ENCODE data around the gene NEK3.

NEK3 gene

DNA sequence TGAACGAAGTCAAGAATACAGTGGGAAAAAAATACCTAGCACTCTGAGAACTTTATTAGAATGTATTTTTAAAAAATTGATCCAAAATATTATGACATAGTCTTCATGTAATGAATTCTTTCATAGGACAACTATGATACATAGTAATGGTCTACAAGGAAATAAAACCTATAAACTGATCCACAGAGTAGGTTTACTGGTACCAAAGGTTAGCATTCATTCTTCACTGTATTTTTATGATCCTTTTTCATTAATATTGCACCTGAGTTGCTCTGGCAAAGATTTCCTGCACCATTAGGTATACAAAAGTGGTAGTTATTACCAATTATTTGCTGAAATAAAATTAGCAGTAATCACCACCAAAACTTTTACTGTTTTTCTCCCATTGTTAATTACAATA, 4.2 kb downstream of the NEK3 start:
- Histone ChIP-seq H3K9ac (ENCODE audit: low read length) (no peak overlapping the region), H3K9me2 (ENCODE audit: low read depth, low read length) (no peaks in the 10 kb centered on the region), H3K27ac (ENCODE audit: low read depth, low read length, poor library complexity, severe bottlenecking) (no peak overlapping the region), H4K20me1 (ENCODE audit: insufficient read depth, low read length) (no peaks in the 10 kb centered on the region), H3K4me3 (ENCODE audit: low read depth, low read length, poor library complexity, severe bottlenecking) (no peak overlapping the region), H2AFZ (ENCODE audit: low read length) (no peak overlapping the region), H3K4me2 (ENCODE audit: low read length) (no peak overlapping the region), H3K9me3 (ENCODE audit: low read length) (no peaks in the 10 kb centered on the region), H3K27me3 (ENCODE audit: insufficient read depth, low read length) (no peaks in the 10 kb centered on the region), H3K36me3 (ENCODE audit: insufficient read depth, low read length) (peaks cover 18% of the 10 kb centered on the region), H3K4me1 (ENCODE audit: insufficient read depth, low read length, severe bottlenecking) (peaks cover 13% of the 10 kb centered on the region), H3K79me2 (ENCODE audit: insufficient read depth, low read length) (no peaks in the 10 kb centered on the region), H3F3A (ENCODE audit: insufficient read depth, low read length) (no peaks in the 10 kb centered on the region)
- TF ChIP-seq, protein P1, sequence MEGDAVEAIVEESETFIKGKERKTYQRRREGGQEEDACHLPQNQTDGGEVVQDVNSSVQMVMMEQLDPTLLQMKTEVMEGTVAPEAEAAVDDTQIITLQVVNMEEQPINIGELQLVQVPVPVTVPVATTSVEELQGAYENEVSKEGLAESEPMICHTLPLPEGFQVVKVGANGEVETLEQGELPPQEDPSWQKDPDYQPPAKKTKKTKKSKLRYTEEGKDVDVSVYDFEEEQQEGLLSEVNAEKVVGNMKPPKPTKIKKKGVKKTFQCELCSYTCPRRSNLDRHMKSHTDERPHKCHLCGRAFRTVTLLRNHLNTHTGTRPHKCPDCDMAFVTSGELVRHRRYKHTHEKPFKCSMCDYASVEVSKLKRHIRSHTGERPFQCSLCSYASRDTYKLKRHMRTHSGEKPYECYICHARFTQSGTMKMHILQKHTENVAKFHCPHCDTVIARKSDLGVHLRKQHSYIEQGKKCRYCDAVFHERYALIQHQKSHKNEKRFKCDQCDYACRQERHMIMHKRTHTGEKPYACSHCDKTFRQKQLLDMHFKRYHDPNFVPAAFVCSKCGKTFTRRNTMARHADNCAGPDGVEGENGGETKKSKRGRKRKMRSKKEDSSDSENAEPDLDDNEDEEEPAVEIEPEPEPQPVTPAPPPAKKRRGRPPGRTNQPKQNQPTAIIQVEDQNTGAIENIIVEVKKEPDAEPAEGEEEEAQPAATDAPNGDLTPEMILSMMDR (IDR thresholded peaks at IDR 0.05; ENCODE audit: low read length), result no peak
- no peak for TF ChIP-seq EZH2 (IDR thresholded peaks at IDR 0.05; ENCODE audit: borderline replicate concordance, low read length)

DNA sequence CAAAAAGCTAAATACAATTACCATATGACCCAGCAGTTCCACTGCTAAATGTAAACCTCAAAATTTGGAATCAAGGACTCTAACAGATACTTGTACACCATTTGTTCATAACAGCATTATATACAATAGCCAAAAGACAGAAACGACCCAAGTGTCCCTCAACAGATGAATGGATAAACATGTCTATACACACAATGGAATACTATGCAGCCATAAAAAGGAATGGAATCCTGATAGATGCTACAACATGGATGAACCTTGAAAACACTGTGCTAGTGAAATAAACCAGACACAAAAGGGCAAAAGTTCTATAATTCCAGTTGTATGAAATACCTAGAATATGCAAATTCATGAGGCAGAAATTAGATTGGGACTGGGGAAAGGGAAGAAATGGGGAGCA, 12.2 kb downstream of the NEK3 start:
- no peak overlapping the region for H3K27ac ChIP-seq (ENCODE audit: low read depth, low read length, poor library complexity, severe bottlenecking)
- no peaks in the 10 kb centered on the region for H3F3A ChIP-seq (ENCODE audit: insufficient read depth, low read length)
- H3K4me3 ChIP-seq (ENCODE audit: low read depth, low read length, poor library complexity, severe bottlenecking), result no peak overlapping the region
- no peaks in the 10 kb centered on the region for H3K27me3 ChIP-seq (ENCODE audit: insufficient read depth, low read length)
- H3K36me3 ChIP-seq (ENCODE audit: insufficient read depth, low read length), result peaks cover 34% of the 10 kb centered on the region
- no peak overlapping the region for H2AFZ ChIP-seq (ENCODE audit: low read length)
- no peaks in the 10 kb centered on the region for H3K9me3 ChIP-seq (ENCODE audit: low read length)
- no peaks in the 10 kb centered on the region for H3K79me2 ChIP-seq (ENCODE audit: insufficient read depth, low read length)
- no peaks in the 10 kb centered on the region for H3K4me1 ChIP-seq (ENCODE audit: insufficient read depth, low read length, severe bottlenecking)
- no peaks in the 10 kb centered on the region for H3K9me2 ChIP-seq (ENCODE audit: low read depth, low read length)
- no peak overlapping the region for H3K9ac ChIP-seq (ENCODE audit: low read length)
- H3K4me2 ChIP-seq (ENCODE audit: low read length), result no peak overlapping the region
- no peak for TF ChIP-seq EZH2 (IDR thresholded peaks at IDR 0.05; ENCODE audit: borderline replicate concordance, low read length)
- TF ChIP-seq, protein P1 (IDR thresholded peaks at IDR 0.05; ENCODE audit: low read length), result no peak
- H4K20me1 ChIP-seq (ENCODE audit: insufficient read depth, low read length), result no peaks in the 10 kb centered on the region

DNA sequence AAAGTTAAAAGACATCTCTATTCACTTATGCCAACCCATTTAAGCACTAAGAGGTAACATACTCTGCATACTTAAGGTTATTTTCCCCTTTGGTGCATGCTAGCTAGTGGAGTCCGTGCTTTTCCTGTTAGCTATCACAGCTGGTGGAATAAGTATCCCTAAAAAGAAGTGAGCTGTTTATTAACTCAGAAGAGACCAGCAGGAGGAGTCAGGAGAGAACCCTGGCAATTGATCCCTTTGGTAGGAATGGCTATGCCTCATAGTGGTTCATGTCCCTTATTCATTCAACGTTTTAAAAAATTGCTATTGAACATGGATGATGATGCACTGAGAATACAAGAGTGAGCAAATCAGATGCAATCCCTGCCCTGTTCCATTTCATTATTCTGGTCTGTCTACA, 18.1 kb downstream of the NEK3 start:
- no peak overlapping the region for H3K4me3 ChIP-seq (ENCODE audit: low read depth, low read length, poor library complexity, severe bottlenecking)
- no peak for TF ChIP-seq EZH2 (IDR thresholded peaks at IDR 0.05; ENCODE audit: borderline replicate concordance, low read length)
- TF ChIP-seq, protein P1 (IDR thresholded peaks at IDR 0.05; ENCODE audit: low read length), result no peak
- H3K9ac ChIP-seq (ENCODE audit: low read length), result no peak overlapping the region
- H3K36me3 ChIP-seq (ENCODE audit: insufficient read depth, low read length), result peaks cover 13% of the 10 kb centered on the region; the same call in 1 of the 2 replicates
- no peaks in the 10 kb centered on the region for H3K9me2 ChIP-seq (ENCODE audit: low read depth, low read length)
- no peak overlapping the region for H3K4me2 ChIP-seq (ENCODE audit: low read length)
- no peaks in the 10 kb centered on the region for H3K4me1 ChIP-seq (ENCODE audit: insufficient read depth, low read length, severe bottlenecking)
- H3K27me3 ChIP-seq (ENCODE audit: insufficient read depth, low read length), result no peaks in the 10 kb centered on the region
- no peaks in the 10 kb centered on the region for H3F3A ChIP-seq (ENCODE audit: insufficient read depth, low read length)
- H3K79me2 ChIP-seq (ENCODE audit: insufficient read depth, low read length), result no peaks in the 10 kb centered on the region
- no peak overlapping the region for H2AFZ ChIP-seq (ENCODE audit: low read length)
- H4K20me1 ChIP-seq (ENCODE audit: insufficient read depth, low read length), result no peaks in the 10 kb centered on the region
- H3K27ac ChIP-seq (ENCODE audit: low read depth, low read length, poor library complexity, severe bottlenecking), result no peak overlapping the region
- no peaks in the 10 kb centered on the region for H3K9me3 ChIP-seq (ENCODE audit: low read length)
